Skeletal muscle tissue (tissue), 4 donors: ENCODE measurements around the gene UBE2V1. TPM values are rescaled to one million over a fixed set of nuclear protein-coding genes. Genes with fewer than 3 reads are reported as not detected.

Experiments
- H3K27ac ChIP-seq: one replicate; pipeline ENCODE4 v1.7.0; 2013; ENCODE audit warnings: mild to moderate bottlenecking, low read depth, low read length, inconsistent platforms
- H3K27me3 ChIP-seq, 3 donors: one replicate each; pipeline ENCODE4 v1.7.0; 2013; ENCODE audit warnings: low read length in 3 of 3; ENCODE audit not compliant: control insufficient read depth in 3 of 3, insufficient read depth in 3 of 3
- H3K36me3 ChIP-seq, 3 donors: one replicate each; pipeline ENCODE4 v1.7.0; 2013; ENCODE audit warnings: low read length in 3 of 3; ENCODE audit not compliant: control insufficient read depth in 3 of 3, insufficient read depth in 3 of 3
- H3K4me1 ChIP-seq, 3 donors: one replicate each; pipeline ENCODE4 v1.7.0; 2013; ENCODE audit warnings: low read length in 3 of 3, mild to moderate bottlenecking in 3 of 3; ENCODE audit not compliant: control insufficient read depth in 3 of 3, insufficient read depth in 3 of 3
- H3K4me3 ChIP-seq, 3 donors: one replicate each; pipeline ENCODE4 v1.7.0; 2013; ENCODE audit warnings: low read length in 3 of 3
- H3K9ac ChIP-seq, 3 donors: one replicate each; pipeline ENCODE4 v1.7.0; 2013; ENCODE audit warnings: low read length in 3 of 3, mild to moderate bottlenecking in 3 of 3, moderate library complexity in 2 of 3, low read depth in 1 of 3
- H3K9me3 ChIP-seq, 3 donors: one replicate each; pipeline ENCODE4 v1.7.0; 2013; ENCODE audit warnings: low read length in 3 of 3; ENCODE audit not compliant: control insufficient read depth in 3 of 3
- total RNA-seq: library from RNA; depleted of rRNA; stranded (reverse); fragments of >200 nt; gene quantifications from one replicate; pipeline ENCODE4 v1.2.3, GENCODE V29; 2014
- donor health status: Osteomylitis.

UBE2V1 gene
- total RNA-seq, 1 donor from 2014 or later, result 36.5 TPM

GRCh38 chr20:50146732-50147662, 34.0 kb upstream of the UBE2V1 start:
- H3K27ac ChIP-seq, result peak overlapping the region; percentile 68
- H3K36me3 ChIP-seq, result peaks cover 8 to 28% (median 19%) of the 10 kb centered on the region in 3 donors
- peaks cover 51 to 65% (median 64%) of the 10 kb centered on the region in 3 donors for H3K4me1 ChIP-seq
- H3K4me3 ChIP-seq, result peak overlapping the region; percentile 6 to 41 (median 14)
- no peaks in the 10 kb centered on the region for H3K27me3 ChIP-seq
- H3K9me3 ChIP-seq, result no peaks in the 10 kb centered on the region
- H3K9ac ChIP-seq, result peak overlapping the region; percentile 52 to 73 (median 63)

GRCh38 chr20:50146214-50146613, 33.3 kb upstream of the UBE2V1 start:
- Histone ChIP-seq H3K9me3 (no peaks in the 10 kb centered on the region), H3K36me3 (peaks cover 11 to 34% (median 22%) of the 10 kb centered on the region in 3 donors), H3K9ac (peak overlapping the region in 2 of 3 donors; percentile 63 to 73), H3K27ac (peak overlapping the region; percentile 68), H3K4me3 (no peak overlapping the region), H3K27me3 (no peaks in the 10 kb centered on the region), H3K4me1 (peaks cover 49 to 65% (median 62%) of the 10 kb centered on the region in 3 donors)

- Histone ChIP-seq H3K4me3 (no peak overlapping the region), H3K4me1 (peaks cover 44 to 67% (median 63%) of the 10 kb centered on the region in 3 donors), H3K27ac (no peak overlapping the region), H3K9me3 (no peaks in the 10 kb centered on the region), H3K9ac (peak overlapping the region in 2 of 3 donors; percentile 10 to 63), H3K36me3 (peaks cover 16 to 41% (median 24%) of the 10 kb centered on the region in 3 donors), H3K27me3 (no peaks in the 10 kb centered on the region)
Observed at GRCh38 chr20:50145566-50145965, 32.6 kb upstream of the UBE2V1 start.

GRCh38 chr20:50144362-50144761, 31.4 kb upstream of the UBE2V1 start:
- no peak overlapping the region for H3K9ac ChIP-seq
- H3K9me3 ChIP-seq, result no peaks in the 10 kb centered on the region
- no peaks in the 10 kb centered on the region for H3K27me3 ChIP-seq
- H3K4me1 ChIP-seq, result peaks cover 33 to 61% (median 53%) of the 10 kb centered on the region in 3 donors
- no peak overlapping the region for H3K4me3 ChIP-seq
- H3K27ac ChIP-seq, result peak overlapping the region; percentile 33
- H3K36me3 ChIP-seq, result peaks cover 16 to 38% (median 27%) of the 10 kb centered on the region in 3 donors

- H3K36me3 ChIP-seq, result peaks cover 16 to 30% (median 26%) of the 10 kb centered on the region in 3 donors
- H3K4me1 ChIP-seq, result peaks cover 32 to 64% (median 53%) of the 10 kb centered on the region in 3 donors
Observed at GRCh38 chr20:50142812-50143211, 29.9 kb upstream of the UBE2V1 start.

GRCh38 chr20:50141811-50142561, 29.0 kb upstream of the UBE2V1 start:
- no peak overlapping the region for H3K9ac ChIP-seq
- H3K9me3 ChIP-seq, result no peaks in the 10 kb centered on the region
- H3K4me3 ChIP-seq, result no peak overlapping the region
- H3K36me3 ChIP-seq, result peaks cover 16 to 27% (median 25%) of the 10 kb centered on the region in 3 donors
- no peaks in the 10 kb centered on the region for H3K27me3 ChIP-seq
- H3K27ac ChIP-seq, result no peak overlapping the region
- peaks cover 35 to 66% (median 54%) of the 10 kb centered on the region in 3 donors for H3K4me1 ChIP-seq

More at GRCh38 chr20:50142812-50143211, 29.9 kb upstream of the UBE2V1 start:
- H3K9ac ChIP-seq, result no peak overlapping the region
- no peak overlapping the region for H3K27ac ChIP-seq
- no peaks in the 10 kb centered on the region for H3K27me3 ChIP-seq
- no peak overlapping the region for H3K4me3 ChIP-seq
- H3K9me3 ChIP-seq, result no peaks in the 10 kb centered on the region

- Histone ChIP-seq H3K27ac (no peak overlapping the region), H3K36me3 (peaks cover 16 to 27% (median 23%) of the 10 kb centered on the region in 3 donors), H3K9me3 (no peaks in the 10 kb centered on the region), H3K9ac (peak overlapping the region in 1 of 3 donors; percentile 33), H3K27me3 (no peaks in the 10 kb centered on the region), H3K4me3 (no peak overlapping the region), H3K4me1 (peaks cover 26 to 61% (median 46%) of the 10 kb centered on the region in 3 donors)
Observed at GRCh38 chr20:50141018-50141675, 28.2 kb upstream of the UBE2V1 start.

GRCh38 chr20:50140339-50140859, 27.4 kb upstream of the UBE2V1 start:
- H3K27me3 ChIP-seq, result no peaks in the 10 kb centered on the region
- peaks cover 24 to 56% (median 43%) of the 10 kb centered on the region in 3 donors for H3K4me1 ChIP-seq
- H3K9me3 ChIP-seq, result no peaks in the 10 kb centered on the region
- H3K27ac ChIP-seq, result no peak overlapping the region
- peak overlapping the region in 1 of 3 donors; percentile 33 for H3K9ac ChIP-seq
- no peak overlapping the region for H3K4me3 ChIP-seq
- H3K36me3 ChIP-seq, result peaks cover 16 to 29% (median 22%) of the 10 kb centered on the region in 3 donors
